H1 (cell line): Measurements from ENCODE around the gene MAGI2.

Experiments used
- EP300 ChIP-seq, 2 experiments: IDR thresholded peaks; 1 replicate in 1 of 2; 2 replicates in 1 of 2; pipeline ENCODE4 v1.6.1; 2011 to 2012; ENCODE audit warnings: low read depth in 2 of 2, low read length in 2 of 2, mild to moderate bottlenecking in 2 of 2, borderline replicate concordance in 1 of 2, inconsistent platforms in 1 of 2, moderate library complexity in 1 of 2
- EZH2 ChIP-seq: fragments of 200-600 bp; sonication (generic); IDR thresholded peaks from 2 replicates; pipeline ENCODE4 v1.7.1; 2012; ENCODE audit warnings: low read depth, mild to moderate bottlenecking, moderate library complexity, low read length, inconsistent platforms; ENCODE audit not compliant: severe bottlenecking
- POLR2AphosphoS5 ChIP-seq: IDR thresholded peaks from 2 replicates; pipeline ENCODE4 v1.6.1; 2011; ENCODE audit warnings: low read depth, low read length
- RBBP5 ChIP-seq: IDR thresholded peaks from 2 replicates; pipeline ENCODE4 v1.7.1; 2012; ENCODE audit warnings: low read depth, mild to moderate bottlenecking, inconsistent platforms, low read length, moderate library complexity, borderline replicate concordance
- RFX5 ChIP-seq: IDR thresholded peaks from 2 replicates; pipeline ENCODE4 v1.6.1; 2011; ENCODE audit warnings: low read depth, low read length, improper control_type of control experiment, borderline replicate concordance
- SIRT6 ChIP-seq: IDR thresholded peaks from one replicate; pipeline ENCODE4 v1.7.1; 2012; ENCODE audit warnings: low read length, inconsistent platforms
- TF ChIP-seq, protein P1 (sequence below): IDR thresholded peaks from 2 replicates; pipeline ENCODE4 v1.6.1; 2011; ENCODE audit warnings: low read depth, mild to moderate bottlenecking, low read length; ENCODE audit not compliant: insufficient read depth
- TF ChIP-seq, protein P2 (sequence below): IDR thresholded peaks from 2 replicates; pipeline ENCODE4 v1.6.1; 2011; ENCODE audit warnings: low read length, improper control_type of control experiment
- TF ChIP-seq, protein P3 (sequence below), 3 experiments: IDR thresholded peaks; 1 replicate in 2 of 3; 2 replicates in 1 of 3; pipeline versions ENCODE4 v1.5.1 to v1.6.1; 2011; ENCODE audit warnings: low read length in 3 of 3, mild to moderate bottlenecking in 3 of 3, inconsistent platforms in 2 of 3, low read depth in 1 of 3, moderate library complexity in 1 of 3; ENCODE audit not compliant: insufficient read depth in 1 of 3; ENCODE audit errors: control extremely low read depth in 1 of 3

DNA sequence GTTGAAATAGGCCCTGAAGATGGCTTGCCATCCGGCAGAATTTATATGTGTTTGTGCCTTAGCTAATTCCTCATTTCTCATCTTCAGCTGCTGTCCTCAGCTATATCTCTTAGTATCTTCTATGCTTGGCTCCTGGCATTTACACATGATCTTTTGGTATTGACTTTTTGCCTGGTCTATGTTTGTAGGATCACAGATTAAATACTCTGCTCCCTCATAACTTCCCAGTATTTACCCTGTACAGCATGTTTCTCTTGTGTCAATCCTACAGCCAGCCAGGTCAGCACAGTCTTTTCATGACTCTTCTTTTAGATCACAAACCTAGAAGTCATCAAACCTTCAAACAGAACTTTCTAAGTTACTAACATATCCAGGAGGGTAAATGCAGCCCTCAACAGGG lies 743.8 kb downstream of the MAGI2 start:
- TF ChIP-seq, protein P1, sequence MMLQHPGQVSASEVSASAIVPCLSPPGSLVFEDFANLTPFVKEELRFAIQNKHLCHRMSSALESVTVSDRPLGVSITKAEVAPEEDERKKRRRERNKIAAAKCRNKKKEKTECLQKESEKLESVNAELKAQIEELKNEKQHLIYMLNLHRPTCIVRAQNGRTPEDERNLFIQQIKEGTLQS = no peak
- TF ChIP-seq, protein P2, sequence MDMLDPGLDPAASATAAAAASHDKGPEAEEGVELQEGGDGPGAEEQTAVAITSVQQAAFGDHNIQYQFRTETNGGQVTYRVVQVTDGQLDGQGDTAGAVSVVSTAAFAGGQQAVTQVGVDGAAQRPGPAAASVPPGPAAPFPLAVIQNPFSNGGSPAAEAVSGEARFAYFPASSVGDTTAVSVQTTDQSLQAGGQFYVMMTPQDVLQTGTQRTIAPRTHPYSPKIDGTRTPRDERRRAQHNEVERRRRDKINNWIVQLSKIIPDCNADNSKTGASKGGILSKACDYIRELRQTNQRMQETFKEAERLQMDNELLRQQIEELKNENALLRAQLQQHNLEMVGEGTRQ = no peak
- TF ChIP-seq POLR2AphosphoS5 (no peak), EZH2 (no peak), EP300 (IDR thresholded peaks at IDR 0.05; ENCODE audit: borderline replicate concordance in 1 of 2, low read depth in 2 of 2, low read length in 2 of 2) (no peak), RBBP5 (no peak), SIRT6 (no peak), RFX5 (no peak)
- TF ChIP-seq, protein P3, sequence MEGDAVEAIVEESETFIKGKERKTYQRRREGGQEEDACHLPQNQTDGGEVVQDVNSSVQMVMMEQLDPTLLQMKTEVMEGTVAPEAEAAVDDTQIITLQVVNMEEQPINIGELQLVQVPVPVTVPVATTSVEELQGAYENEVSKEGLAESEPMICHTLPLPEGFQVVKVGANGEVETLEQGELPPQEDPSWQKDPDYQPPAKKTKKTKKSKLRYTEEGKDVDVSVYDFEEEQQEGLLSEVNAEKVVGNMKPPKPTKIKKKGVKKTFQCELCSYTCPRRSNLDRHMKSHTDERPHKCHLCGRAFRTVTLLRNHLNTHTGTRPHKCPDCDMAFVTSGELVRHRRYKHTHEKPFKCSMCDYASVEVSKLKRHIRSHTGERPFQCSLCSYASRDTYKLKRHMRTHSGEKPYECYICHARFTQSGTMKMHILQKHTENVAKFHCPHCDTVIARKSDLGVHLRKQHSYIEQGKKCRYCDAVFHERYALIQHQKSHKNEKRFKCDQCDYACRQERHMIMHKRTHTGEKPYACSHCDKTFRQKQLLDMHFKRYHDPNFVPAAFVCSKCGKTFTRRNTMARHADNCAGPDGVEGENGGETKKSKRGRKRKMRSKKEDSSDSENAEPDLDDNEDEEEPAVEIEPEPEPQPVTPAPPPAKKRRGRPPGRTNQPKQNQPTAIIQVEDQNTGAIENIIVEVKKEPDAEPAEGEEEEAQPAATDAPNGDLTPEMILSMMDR (IDR thresholded peaks at IDR 0.05; ENCODE audit: control extremely low read depth in 1 of 3, insufficient read depth in 1 of 3, low read depth in 1 of 3, low read length in 3 of 3) = no peak
